Body of pancreas (tissue), 4 donors: ENCODE data around the gene DDR1. TPM values are rescaled to one million over a fixed set of nuclear protein-coding genes. Genes with fewer than 3 reads are reported as not detected.
"Not testable (repeated sequence)": the region's sequence is repeated elsewhere in the genome, so short reads cannot be mapped to it uniquely, and the experiment has no call there.

Source experiments
- ATAC-seq: fragments of 150-250 bp; one replicate; pipeline ENCODE4 v1.9.1; 2016
- DNase-seq, 4 donors: peaks; one replicate each; pipeline ENCODE4 v3.0.0-alpha.2; 2019
- H3K27ac ChIP-seq, 4 donors: fragments of 200-600 bp; sonication (generic); 1 replicate in 3 of 4; 2 replicates in 1 of 4; pipeline versions ENCODE4 v1.5.1 to v1.6.1; 2016 to 2019; ENCODE audit warnings: mild to moderate bottlenecking in 1 of 4, mixed read lengths in 1 of 4, moderate library complexity in 1 of 4
- H3K27me3 ChIP-seq, 2 donors: fragments of 200-600 bp; sonication (generic); one replicate each; pipeline ENCODE4 v1.6.0; 2016; ENCODE audit warnings: mild to moderate bottlenecking in 1 of 2
- H3K36me3 ChIP-seq, 2 donors: fragments of 200-600 bp; sonication (generic); replicated peaks in 1 of 2; 2 replicates each; pipeline ENCODE4 v1.5.1; 2016; ENCODE audit warnings: low read depth in 2 of 2; ENCODE audit not compliant: insufficient read depth in 1 of 2
- H3K4me1 ChIP-seq: fragments of 200-600 bp; sonication (generic); one replicate; pipeline ENCODE4 v1.6.0; 2016
- H3K4me3 ChIP-seq, 2 donors: fragments of 200-600 bp; sonication (generic); 1 replicate in 1 of 2; 2 replicates in 1 of 2; pipeline ENCODE4 v1.5.1; 2016 to 2019
- H3K9me3 ChIP-seq, 3 donors: fragments of 200-600 bp; sonication (generic); 1 replicate in 2 of 3; 2 replicates in 1 of 3; pipeline ENCODE4 v1.5.1; 2016
- CTCF ChIP-seq, 7 experiments: fragments of 450-650 bp in 4 of 7; fragments of 200-600 bp in 3 of 7; sonication (generic) in 3 of 7; IDR thresholded peaks; one replicate each; pipeline ENCODE4 v1.5.1; 2016 to 2019; ENCODE audit warnings: antibody characterized with exemption in 7 of 7
- POLR2A ChIP-seq, 3 donors: fragments of 450-650 bp; IDR thresholded peaks; one replicate each; pipeline ENCODE4 v1.6.1; 2016; ENCODE audit warnings: antibody characterized with exemption in 3 of 3, mild to moderate bottlenecking in 2 of 3
- WGBS, 2 donors: methylation state at CpG; one replicate each; pipeline ENCODE4 v1.1.5; 2017; 5-methylcytosine and 5-hydroxymethylcytosine counted together
- intact Hi-C: fragments of 100-400 bp; cut with DNase I; formaldehyde crosslinking; loops from one replicate; pipeline ENCODE4 v1.15.1; 2023
- total RNA-seq, 2 donors: library from RNA; depleted of rRNA; stranded (reverse); fragments of >200 nt; gene quantifications; one replicate each; pipeline ENCODE4 v1.1.0, GENCODE V29; 2016

The DDR1 gene
- total RNA-seq, 2 donors from 2014 or later: 90.3 to 97.3 TPM

DNA sequence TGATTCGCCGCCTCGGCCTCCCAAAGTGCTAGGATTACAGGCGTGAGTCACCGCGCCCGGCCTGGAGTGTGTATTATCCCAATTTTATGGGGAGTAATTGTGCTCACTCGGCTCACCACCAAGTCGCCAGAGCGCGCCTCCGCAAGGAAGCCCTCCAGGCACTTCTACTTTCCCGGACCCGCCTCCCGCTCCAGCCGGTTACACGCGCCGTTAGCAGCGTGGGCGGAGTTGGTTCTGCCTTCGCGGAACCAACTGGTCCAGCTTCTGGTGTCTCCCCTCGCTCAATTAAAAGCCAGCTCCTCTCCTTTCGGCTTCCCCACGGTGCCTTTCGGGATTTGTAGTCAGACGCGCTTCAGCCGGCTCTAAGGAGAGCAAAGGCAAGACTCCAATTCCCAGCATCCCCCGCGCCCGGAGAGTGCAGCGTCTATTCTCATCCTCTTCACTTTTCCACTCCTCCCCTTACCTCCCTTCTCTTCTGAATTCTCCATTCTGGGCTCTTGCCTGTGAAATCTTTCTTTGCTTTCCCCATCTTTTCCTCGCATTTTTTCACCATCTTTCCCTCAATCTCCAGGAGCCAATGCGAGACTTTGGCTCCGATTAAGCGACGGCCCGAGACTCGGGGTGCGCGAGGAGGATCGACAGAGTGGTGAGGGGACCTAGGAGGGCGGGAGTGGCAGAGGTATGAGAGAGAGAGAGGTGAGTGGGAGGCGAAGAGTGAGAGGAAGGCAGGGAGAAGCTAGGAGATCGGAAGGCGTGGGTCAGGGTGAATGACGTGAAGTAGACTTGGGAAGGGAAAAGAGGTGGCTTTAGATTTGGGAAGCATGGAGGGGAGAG is 23.7 kb downstream of the DDR1 start, which contains the start of gene GTF2H4:
GTF2H4 (plus strand) TSS at position 450 of the 834 bp plus-strand sequence.
- Histone ChIP-seq H3K36me3 (no peaks in the 10 kb centered on the region), H3K4me3 (peak within 1 kb of the TSS; percentile 83 to 100), H3K27me3 (no peaks in the 10 kb centered on the region), H3K27ac (peak within 1 kb of the TSS; percentile 34 to 80 (median 67)), H3K4me1 (peaks cover 11% of the 10 kb centered on the region), H3K9me3 (no peaks in the 10 kb centered on the region)
- intact Hi-C loops: no loop called here
- DNase-seq: peak; percentile 96 to 98 (median 96)
- no peak for TF ChIP-seq CTCF (IDR thresholded peaks at IDR 0.05)
- peak in 2 of 3 donors; percentile 44 to 51 for TF ChIP-seq POLR2A (IDR thresholded peaks at IDR 0.05)
- peak; percentile 99 for ATAC-seq
- 0 to 1% methylated on average over 40 to 49 of the region's 49 CpGs for WGBS, 2 donors

DNA sequence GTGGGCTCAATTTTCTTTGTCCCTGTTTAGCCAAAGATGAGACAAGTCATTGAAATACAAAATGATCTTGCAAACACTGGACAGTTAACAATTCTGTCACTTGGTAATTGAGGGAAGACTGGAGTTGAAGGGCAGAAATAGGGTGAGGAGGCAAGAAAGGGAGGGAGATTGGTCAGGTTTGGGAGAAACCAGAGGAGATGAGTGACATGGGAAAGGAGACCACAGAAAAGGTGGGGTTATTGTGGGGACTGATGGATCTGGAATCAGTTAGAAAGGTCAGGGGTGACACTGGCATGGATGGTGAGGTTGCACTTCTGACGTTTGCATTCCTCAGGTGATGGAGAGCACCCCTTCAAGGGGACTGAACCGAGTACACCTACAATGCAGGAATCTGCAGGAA is 24.4 kb downstream of the DDR1 start:
- H3K4me3 ChIP-seq: peak overlapping the region; percentile 83 to 100
- H3K36me3 ChIP-seq: no peaks in the 10 kb centered on the region
- intact Hi-C loops: no loop called here
- ATAC-seq (no peak), DNase-seq (no peak)
- no peak overlapping the region for H3K27ac ChIP-seq
- H3K27me3 ChIP-seq: no peaks in the 10 kb centered on the region
- no peaks in the 10 kb centered on the region for H3K9me3 ChIP-seq
- WGBS, 2 donors: 13 to 26% methylated on average over 2 of the region's 2 CpGs
- peaks cover 18% of the 10 kb centered on the region for H3K4me1 ChIP-seq
- TF ChIP-seq POLR2A (IDR thresholded peaks at IDR 0.05) (no peak), CTCF (IDR thresholded peaks at IDR 0.05) (no peak)

DNA sequence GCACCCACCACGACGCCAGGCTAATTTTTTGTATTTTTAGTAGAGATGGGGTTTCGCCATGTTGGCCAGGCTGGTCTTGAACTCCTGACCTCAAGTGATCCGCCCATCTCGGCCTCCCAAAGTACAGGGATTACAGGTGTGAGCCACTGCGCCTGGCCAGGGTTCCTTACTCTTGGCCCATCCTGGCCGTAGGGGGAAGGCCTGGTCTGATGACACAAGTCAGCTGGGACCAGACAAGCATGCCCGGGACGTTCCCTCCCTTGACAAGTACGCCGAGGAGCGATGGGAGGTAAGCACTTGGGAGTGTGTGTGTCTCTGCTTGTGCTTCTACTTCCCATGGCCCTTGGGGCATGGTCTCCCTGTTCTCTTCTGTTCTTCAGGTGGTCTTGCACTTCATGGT is 26.2 kb downstream of the DDR1 start:
- H3K27me3 ChIP-seq, H3K36me3 ChIP-seq, DNase-seq, H3K9me3 ChIP-seq, H3K27ac ChIP-seq, intact Hi-C loops, H3K4me3 ChIP-seq, ATAC-seq: not testable (repeated sequence)
- WGBS, 2 donors: 82 to 89% methylated on average over 12 of the region's 12 CpGs
- peaks cover 31% of the 10 kb centered on the region for H3K4me1 ChIP-seq

DNA sequence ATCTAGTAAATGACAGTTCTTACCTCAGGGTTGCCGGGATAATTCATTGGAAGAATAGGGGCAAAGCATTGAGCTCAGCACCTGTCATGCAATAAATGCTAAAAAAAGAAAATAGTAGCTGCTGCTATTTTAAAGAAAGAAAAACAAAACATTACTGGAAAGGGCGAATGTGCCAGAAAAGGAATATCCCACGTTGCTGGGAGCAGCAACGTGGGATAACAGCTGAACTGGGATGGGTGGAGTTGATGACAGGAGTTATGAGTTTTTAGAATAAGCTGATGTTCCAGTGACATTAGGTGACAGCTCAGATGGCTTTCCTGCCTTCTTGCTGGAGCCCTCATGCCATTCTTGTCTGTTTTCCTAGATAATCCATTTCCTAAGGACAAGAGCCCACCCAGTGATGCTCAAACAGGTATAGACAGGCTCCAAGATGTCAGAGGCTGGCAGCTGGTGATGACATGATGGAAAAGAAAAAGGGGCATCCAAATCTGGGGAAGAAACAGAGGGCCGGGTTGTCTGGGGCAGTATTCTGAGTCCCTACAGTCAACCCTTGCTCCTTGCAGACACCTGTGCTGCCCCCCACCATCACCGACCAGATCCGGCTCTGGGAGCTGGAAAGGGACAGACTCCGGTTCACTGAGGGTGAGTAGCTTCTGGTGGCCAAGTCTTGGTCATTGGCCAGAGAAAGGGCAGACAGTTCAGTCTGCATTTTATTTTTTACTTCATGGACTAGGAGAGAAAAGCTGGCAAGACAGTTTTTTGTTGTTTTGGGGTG is 28.6 kb downstream of the DDR1 start:
- intact Hi-C loops: no loop called here
- Histone ChIP-seq H3K4me3 (no peak overlapping the region), H3K27ac (peak overlapping the region; percentile 90 to 95 (median 94)), H3K9me3 (no peaks in the 10 kb centered on the region), H3K36me3 (no peaks in the 10 kb centered on the region), H3K27me3 (no peaks in the 10 kb centered on the region), H3K4me1 (peaks cover 42% of the 10 kb centered on the region)
- WGBS, 2 donors: 71 to 78% methylated on average over 8 of the region's 8 CpGs
- TF ChIP-seq POLR2A (IDR thresholded peaks at IDR 0.05): no peak
- no peak for TF ChIP-seq CTCF (IDR thresholded peaks at IDR 0.05)
- no peak for DNase-seq
- no peak for ATAC-seq

DNA sequence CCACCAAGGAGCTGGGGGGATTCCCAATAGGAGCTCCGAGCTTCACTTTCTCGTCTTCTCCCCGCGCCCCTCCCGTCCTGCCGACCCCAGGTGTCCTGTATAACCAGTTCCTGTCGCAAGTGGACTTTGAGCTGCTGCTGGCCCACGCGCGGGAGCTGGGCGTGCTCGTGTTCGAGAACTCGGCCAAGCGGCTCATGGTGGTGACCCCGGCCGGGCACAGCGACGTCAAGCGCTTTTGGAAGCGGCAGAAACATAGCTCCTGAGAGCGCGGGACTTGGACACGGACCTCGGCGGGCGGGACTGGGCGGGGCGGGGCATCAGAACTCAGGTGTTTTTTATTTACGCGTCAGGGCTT is 29.4 kb downstream of the DDR1 start:
- Histone ChIP-seq H3K4me3 (peak overlapping the region in 1 of 2 donors; percentile 23), H3K4me1 (peaks cover 39% of the 10 kb centered on the region), H3K27ac (peak overlapping the region; percentile 90 to 95 (median 94)), H3K27me3 (no peaks in the 10 kb centered on the region), H3K9me3 (no peaks in the 10 kb centered on the region), H3K36me3 (no peaks in the 10 kb centered on the region)
- intact Hi-C loops: no loop called here
- no peak for TF ChIP-seq POLR2A (IDR thresholded peaks at IDR 0.05)
- TF ChIP-seq CTCF (IDR thresholded peaks at IDR 0.05): no peak
- ATAC-seq (no peak), DNase-seq (no peak)
- WGBS, 2 donors: 3 to 5% methylated on average over 6 to 31 of the region's 31 CpGs
